Uterus (tissue), 2 donors: Measurements from ENCODE around the gene NTN5.

Experiments used
- POLR2A ChIP-seq, 2 donors: fragments of 450-650 bp; IDR thresholded peaks; one replicate each; pipeline ENCODE4 v1.6.1; 2016; ENCODE audit warnings: antibody characterized with exemption in 2 of 2, mild to moderate bottlenecking in 1 of 2, moderate library complexity in 1 of 2
- TF ChIP-seq, protein P1 (sequence below), 4 experiments: fragments of 200-600 bp in 2 of 4; fragments of 450-650 bp in 2 of 4; sonication (generic) in 2 of 4; IDR thresholded peaks; one replicate each; pipeline ENCODE4 v1.5.1; 2016 to 2019; ENCODE audit warnings: antibody characterized with exemption in 4 of 4, mild to moderate bottlenecking in 2 of 4, moderate library complexity in 1 of 4

DNA sequence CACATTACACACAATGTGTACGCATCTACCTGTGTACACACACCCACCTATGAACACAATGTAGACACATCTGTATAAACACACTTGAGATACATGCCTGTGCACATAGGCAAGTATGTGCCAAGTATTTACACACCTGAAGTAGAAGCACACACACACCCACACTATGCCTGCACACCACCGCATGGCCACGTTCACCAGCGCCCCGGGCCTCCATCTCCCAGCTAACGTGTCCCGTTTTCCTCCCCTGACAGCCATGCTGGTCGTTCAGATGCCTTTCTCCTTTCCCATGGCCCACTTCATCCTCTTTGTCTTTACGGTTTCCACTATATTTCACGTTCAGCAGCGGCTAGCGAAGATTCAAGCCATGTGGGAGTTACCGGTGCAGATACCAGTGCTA is 29.9 kb upstream of the NTN5 start:
- TF ChIP-seq, protein P1, sequence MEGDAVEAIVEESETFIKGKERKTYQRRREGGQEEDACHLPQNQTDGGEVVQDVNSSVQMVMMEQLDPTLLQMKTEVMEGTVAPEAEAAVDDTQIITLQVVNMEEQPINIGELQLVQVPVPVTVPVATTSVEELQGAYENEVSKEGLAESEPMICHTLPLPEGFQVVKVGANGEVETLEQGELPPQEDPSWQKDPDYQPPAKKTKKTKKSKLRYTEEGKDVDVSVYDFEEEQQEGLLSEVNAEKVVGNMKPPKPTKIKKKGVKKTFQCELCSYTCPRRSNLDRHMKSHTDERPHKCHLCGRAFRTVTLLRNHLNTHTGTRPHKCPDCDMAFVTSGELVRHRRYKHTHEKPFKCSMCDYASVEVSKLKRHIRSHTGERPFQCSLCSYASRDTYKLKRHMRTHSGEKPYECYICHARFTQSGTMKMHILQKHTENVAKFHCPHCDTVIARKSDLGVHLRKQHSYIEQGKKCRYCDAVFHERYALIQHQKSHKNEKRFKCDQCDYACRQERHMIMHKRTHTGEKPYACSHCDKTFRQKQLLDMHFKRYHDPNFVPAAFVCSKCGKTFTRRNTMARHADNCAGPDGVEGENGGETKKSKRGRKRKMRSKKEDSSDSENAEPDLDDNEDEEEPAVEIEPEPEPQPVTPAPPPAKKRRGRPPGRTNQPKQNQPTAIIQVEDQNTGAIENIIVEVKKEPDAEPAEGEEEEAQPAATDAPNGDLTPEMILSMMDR (IDR thresholded peaks at IDR 0.05): no peak
- TF ChIP-seq POLR2A (IDR thresholded peaks at IDR 0.05): no peak
